GM19238 (cell line): ENCODE results near the gene ELF2.
"Not testable (repeated sequence)": the region's sequence is repeated elsewhere in the genome, so short reads cannot be mapped to it uniquely, and the experiment has no call there.

Experiments used
- DNase-seq: peaks from one replicate; pipeline ENCODE4 v3.0.0; 2011; ENCODE audit warnings: low spot score; ENCODE audit not compliant: insufficient read length

Gene ELF2

DNA sequence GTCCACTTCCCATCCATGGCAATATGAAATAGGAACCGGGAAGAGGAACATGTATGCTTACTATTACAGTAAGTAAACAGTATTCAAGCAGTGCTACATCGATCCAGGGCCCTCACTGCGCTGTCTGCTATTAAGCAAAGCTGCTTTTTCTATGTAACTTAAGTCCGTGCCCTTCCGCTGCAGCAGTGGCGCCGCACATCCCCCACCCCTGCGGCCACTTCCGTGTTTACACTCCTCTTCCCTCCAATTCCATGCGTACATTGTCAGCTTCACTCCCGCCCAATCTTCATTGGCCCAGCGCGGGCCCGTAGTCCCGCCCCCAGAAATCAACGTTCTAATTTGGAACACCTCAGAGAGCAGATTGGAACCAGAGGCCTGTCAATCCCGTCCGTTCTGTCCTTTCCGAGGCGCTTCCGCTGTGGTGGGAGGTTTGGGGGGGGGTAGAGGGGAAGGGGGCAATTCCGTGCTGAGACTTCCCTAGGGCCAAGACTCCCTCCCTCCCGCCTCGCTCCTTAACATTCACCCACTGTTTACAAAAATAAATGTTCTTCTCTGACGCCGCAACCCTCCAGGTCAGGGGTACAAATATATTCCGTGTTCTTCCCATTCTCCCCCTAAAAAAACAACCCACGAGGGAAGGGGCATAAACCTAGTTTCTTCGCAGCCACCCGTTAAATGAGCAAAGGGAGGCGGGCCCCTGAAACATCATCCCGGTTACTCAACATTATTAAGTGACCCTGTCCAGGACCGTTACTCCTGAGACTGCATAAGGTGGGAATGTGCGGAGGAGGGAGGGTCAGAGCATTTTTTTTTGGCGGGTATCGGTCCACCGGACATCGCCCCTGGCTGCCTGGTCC is 94.0 kb downstream of the ELF2 start:
- peak; percentile 86 for DNase-seq

DNA sequence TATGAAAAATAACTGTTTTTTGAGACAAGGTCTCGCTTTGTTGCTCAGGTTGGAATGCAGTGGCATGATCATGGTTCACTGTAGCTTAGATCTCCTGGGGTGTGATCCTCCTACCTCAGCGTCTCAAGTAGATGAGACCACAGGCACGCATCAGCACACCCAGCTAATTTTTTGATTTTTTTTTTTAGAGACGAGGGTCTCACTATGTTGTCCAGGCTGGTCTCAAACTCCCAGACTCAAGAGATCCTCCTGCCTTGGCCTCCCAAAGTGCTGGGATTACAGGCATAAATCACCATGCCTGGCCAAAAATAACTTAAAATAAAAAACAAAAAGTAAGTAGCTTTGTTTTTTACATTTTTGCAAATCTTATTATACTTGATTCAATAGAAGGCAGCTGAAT is 98.1 kb downstream of the ELF2 start:
- DNase-seq: no peak

DNA sequence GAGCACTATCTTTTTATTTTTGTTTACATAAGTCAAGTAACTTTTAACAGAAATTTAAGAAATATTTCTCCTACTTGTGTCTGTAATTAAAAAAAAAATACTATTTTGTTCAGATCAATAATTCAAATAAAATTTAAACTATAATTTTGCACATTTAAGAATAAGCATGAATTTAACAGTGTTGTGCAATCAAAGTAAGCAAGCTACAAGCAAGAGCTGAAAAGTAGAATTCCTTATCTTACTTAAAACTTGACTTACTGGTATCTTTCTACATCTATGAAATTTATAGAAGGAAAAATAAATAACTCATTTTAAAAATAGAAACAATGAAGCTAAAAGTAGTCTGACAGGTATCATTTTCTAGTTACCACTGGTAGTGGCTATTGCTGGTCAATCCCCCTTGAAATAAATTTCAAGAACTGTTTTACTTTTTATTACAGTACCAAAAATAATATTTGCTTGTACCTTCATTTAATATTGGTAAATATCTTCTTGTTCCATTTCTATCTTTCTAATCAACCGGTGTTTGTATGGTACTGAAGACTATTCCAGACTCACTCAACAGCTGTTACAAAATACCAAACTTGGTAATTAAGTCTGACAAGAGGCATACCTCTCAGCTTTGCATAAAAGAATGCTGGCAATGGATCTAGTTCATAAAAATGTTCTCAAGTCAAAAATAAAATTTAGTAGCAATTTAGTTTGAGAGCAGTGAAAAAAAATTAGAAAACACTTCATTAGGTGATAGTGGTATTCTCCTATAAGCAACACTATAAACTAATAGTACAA is 99.3 kb downstream of the ELF2 start:
- DNase-seq: no peak

DNA sequence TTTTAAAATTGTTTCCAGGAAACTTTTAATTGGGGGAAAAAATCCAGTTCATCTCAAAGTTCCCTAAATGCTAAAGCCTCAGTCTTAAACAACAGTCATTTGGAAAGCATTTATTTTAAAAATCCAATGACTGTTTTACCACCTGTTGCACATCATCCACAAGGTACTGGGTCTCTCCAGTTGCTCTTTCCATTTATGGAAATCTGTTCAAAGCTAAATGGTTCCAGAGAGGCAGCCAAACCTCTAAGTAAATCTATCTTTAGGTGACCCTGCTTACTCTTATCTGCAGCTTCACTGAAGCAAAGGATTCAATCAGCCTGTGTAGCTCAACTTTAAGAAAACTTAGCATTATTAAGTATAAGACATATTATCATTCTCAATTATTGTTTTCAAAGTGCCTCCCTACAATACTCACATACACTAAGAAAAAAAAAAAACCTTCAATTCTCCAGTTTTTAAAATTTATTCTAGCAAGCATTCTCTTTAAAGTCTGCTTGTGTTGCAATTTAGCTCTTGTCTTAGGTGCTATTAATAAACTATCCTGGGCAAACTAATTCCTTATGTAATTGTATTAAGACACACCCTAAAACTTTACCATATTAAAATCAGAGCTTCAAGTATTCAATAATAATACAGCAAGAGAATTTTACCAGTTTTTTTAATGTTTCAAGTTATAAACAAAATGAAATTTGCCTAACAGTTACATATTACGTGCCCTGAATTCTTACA is 100.8 kb downstream of the ELF2 start:
- no peak for DNase-seq

DNA sequence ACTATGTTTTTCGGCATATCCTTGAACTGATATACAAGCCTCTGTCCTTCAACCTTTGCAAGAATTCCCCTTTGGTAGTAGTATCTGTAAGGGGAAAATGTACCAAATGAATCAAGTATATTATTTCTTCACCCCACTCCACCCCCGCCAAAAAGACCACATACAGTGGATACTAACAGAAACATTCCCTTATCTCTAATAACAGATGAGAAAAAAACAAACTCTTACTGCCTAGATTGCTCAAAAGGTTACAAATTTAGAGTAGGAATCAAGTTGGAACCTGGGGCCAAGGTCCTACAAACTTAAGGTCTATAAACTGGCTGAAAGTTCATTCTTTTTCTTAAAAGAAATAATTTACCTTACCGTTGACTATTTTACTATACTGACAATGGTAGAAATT is 116.4 kb downstream of the ELF2 start:
- no peak for DNase-seq

DNA sequence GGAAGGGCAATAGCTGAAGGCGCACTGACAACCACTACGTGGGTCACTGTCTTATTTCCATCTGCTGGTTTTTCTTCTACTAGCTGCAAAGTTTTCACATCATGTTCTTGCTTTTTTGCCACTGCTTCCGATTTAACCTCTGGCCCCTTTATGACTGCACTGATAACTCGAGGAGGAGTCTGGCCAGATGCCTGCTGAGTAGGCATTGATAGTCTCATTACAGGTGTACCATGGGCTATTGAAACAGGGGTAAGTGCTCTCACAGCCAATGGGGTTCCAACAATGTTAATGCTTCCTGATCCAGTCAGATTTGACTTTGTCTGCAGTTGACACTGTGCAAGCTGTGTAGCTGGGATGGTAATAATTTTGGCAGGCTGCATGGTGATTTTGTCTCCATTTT is 118.0 kb downstream of the ELF2 start:
- not testable (repeated sequence) for DNase-seq

DNA sequence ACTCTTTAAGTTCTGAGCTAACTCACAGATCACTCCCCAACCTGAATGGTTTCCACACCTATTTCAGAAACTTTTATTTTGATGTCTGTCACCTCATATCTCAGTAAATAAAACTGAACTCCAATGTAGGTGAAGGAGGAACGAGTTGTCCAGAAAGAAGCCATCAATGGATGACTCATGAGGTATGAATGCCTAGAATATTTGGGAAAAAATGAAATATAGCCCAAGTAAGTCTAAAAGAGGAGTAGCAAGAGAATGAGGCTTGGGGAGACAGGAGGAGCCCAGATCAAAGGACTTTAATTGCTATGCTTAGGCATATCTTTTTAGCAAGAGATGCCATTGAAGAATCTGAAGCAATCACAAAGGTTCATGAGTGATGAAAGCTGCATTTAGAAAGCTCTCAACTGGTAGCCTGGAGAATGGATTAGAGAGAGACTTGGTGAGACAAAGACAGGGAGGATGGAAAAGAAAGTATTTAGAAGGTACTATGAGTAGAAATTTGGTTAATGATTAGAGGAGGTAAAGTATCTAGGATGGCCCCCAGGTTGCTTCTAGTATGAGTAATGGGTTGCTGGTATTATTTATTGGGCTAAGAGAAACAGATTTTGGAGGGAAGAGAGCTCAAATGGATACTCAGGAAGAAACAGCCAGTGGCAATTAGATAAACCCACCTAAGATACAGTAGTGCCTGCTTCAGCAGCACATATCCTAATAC is 122.1 kb downstream of the ELF2 start:
- DNase-seq: no peak

DNA sequence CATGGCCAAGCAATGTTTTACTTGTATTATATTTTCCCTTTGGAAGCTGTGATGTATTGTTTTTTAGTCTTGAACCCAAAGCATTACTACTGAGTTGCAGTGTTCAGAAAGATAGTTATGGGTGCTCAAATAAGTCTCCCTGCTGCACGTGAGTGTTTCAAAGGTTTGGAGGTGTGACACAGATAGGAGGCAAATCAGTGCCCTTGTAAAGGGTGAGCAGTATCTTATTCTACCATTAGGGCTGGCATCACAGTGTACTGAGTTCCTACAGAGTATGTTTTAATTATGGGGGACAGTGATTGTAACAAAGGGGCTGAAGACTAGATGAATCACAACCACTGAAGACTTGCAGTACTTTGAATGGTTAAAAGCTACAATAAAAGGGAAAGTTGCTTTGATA is 123.1 kb downstream of the ELF2 start:
- no peak for DNase-seq

DNA sequence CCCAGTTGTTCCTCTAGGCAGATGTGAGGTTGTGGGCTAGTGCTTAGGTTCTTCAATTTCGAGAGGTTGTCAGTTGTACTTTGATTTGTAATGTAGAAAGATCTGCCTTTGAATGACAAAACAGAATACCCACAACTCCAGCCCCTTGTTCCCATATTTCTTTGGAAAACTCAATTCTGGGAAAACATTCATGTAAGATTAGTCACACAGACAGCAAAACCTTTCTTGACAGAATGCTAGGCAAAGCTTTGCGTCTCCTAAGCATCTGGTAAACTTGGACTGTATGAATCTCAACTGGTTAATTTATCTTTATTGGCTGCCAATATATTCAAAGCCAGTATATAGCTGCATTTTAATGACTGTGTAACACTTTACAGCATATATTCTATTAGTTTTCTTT is 126.6 kb downstream of the ELF2 start:
- DNase-seq: no peak

DNA sequence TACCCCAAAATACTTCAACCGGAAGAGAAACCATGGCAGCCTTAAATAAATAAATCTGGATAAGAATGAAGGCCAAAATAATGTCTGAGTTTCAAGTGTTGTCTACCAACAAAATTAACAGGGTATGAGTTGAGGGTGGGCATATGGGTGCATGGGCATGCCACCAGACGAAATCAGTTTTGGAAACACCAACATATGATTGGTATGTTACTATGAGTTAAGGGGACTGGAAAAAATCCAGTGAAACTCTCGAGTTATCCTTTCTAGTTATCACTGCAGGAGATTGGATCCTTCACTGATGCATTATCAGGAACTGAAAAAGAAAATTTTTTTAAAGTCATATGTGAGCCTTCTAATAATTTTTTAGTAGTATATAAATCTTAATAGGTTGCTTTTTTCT is 129.0 kb downstream of the ELF2 start:
- no peak for DNase-seq

DNA sequence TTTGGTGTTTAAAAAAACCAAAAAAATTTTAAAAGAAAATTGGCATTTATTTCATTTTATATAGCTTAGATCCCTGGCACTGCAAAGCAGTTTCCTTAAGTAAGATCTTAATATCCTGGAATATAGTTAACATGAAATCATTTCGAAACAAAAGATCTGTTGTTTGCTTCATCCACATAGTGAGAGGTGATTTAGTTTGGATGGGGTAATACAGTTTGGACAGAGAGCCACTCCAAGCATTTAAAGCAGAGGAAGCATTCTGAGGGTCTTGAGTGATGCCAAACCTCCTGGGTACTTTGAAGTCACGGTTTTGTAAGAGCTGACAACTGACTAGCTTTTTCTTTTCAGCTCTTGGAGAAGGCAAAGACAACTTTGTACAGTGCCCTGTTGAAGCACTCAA is 132.7 kb downstream of the ELF2 start:
- no peak for DNase-seq

DNA sequence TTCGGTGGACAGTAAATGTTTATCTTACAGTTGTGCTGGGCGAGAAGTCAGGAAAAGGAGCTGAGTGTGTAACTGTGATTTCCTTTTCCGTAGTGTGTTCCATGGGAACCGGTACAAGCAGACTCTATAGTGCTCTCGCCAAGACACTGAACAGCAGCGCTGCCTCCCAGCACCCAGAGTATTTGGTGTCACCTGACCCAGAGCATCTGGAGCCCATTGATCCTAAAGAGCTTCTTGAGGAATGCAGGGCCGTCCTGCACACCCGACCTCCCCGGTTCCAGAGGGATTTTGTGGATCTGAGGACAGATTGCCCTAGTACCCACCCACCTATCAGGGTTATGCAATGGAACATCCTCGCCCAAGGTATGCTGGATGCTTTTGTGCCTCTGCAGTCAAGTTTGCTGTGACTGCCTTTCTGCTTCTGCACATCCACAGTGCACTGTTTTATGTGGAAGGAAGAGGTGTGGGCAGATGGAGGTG is 134.0 kb downstream of the ELF2 start:
- DNase-seq: no peak

DNA sequence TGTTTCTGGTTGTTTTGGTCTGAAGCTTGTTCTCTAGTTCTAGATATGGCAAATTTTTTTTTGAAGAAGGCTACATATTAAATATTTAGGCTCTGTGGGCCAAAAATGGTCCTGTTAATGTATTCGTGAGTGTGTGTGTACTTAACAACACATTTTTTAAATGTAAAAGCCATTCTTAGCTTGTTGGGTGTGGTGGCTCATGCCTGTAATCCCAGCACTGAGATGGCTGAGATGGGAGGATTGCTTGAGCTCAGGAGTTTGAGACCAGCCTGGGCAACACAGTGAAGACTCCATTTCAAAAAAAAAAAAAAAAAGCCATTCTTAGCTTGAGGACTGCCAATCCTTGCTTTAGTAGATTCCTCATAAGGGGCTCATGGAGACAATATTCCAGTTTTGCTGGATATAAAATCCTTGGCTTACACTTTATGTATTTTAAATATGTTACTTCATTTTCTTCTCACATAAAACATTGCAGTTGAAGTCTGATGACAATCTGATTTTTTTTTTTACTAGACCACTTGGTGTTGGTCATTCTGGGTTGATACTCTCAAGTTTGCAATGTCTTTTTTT is 138.1 kb downstream of the ELF2 start:
- no peak for DNase-seq

DNA sequence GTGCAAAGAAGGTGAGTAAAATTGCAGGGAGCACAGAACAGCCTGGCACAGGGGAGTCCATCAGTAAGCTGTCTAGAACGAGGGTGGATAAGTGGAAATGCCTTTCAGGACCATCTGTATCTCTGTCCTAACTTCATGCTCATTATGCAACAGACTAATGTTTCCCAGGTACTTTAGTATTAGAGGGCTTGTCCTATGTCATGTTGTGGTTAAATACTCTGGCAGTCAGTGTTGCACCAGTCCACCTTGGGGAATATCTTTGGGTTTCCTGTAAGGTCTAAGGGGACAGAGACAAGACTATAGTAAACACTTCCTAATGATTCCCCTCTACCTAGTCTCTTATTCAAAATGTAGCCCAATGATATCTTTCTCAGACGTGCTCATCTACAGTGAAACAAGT is 140.1 kb downstream of the ELF2 start:
- DNase-seq: no peak

DNA sequence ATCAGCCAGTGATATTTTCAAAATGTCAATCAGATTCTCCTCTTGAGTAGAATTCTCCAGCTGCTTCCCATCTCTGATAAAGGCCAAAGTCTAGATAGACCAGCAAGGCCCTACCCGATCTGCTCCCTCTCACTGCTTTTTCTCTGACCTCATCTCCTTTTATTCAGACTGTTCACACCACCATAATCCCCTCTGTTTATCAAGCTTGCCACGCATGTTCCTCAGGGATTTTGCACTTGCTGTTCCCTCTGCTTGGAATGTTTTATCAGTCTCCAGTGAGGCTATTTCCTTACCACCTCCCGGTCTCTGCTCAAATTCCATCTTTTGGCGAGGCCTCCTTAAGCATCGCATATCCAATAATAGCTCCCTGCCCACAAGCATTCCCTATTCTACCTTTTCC is 141.4 kb downstream of the ELF2 start:
- DNase-seq: no peak

DNA sequence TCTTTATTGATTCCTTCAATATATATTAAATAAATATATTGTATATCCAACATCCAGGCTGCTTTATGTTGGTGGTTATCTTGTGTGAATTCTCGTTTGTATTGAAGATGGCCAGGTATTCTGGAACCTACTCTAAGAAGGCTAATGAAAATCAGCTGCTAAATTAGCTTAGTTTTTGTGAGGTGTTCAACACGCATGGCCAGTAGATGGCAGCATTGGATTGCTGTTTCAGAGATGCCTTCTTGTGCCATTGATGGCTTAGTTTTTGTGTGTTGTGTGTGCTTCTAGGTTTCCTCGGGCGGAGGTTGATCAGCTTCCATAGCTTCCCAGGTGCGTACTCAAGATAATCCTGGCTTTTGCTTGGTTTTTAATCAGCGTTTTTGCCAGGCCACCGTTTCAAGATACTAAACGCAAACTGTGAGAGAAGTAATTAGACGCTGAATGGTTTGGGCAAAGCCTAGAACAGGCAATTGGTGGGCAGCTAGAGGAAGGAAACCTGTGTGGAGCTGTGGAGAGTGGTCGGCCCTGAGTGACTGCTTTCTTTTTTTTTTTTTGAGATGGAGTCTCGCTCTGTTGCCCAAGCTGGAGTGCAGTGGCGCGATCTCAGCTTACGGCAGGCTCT is 146.3 kb downstream of the ELF2 start:
- peak; percentile 59 for DNase-seq

DNA sequence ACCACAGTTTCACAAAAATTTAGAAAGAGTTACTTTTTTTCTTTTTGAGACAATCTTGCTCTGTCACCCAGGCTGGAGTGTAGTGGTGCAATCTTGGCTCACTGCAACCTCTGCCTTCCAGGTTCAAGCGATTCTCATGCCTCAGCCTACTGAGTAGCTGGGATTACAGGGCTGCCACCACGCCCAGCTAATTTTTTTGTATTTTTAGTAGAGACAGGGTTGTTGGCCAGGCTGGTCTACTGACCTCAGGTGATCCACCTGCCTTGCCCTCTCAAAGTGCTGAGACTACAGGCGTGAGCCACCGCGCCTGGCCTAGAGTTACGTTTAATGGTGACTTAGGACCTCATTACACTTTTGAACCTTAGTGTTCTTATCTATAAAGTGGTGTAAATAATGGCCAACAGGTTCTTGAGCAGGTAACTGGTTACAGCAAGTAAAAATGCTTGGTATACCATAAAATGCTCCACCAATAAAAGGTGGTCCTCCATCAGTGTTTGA is 147.1 kb downstream of the ELF2 start:
- not testable (repeated sequence) for DNase-seq

DNA sequence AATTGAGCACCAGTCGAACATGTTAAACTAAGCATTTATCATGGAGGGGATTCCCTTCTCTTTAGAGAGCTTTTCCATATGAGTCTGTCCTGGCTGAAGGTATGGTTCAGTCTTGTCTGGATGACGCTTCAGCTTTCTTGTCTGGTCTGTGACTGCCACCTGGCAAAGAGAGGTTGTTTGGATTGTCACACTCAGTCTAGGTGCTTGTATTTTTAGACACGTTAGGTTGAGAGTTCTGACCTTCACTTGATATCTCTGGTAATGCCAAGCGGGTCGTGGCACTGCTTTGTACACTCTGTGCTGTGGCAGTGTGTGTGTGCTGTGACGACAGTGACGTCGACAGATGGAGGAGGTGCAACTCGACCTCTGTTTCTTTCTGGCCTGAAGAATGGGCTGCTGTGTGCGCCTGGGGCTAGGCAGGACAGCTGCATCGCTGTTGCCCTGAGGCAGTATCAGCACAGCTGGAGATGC is 148.8 kb downstream of the ELF2 start:
- no peak for DNase-seq

DNA sequence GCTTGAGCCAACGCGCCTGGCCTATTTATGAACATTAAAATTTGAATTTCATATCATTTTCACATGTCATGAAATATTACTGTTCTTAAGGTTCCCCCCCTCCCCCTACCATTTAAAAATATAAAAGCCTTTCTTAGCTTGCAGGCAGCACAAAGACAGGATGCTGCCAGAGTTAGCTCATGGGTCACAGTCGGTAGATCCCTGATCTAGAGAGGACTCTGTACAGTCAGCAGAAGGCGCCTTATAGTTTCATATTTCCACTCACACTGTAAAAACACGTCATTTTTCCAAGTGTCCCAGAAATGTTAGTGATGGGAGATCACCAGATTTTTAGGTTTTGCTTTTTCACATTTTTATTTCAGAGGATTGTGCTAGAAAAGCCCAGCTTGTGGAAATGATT is 149.2 kb downstream of the ELF2 start:
- no peak for DNase-seq

DNA sequence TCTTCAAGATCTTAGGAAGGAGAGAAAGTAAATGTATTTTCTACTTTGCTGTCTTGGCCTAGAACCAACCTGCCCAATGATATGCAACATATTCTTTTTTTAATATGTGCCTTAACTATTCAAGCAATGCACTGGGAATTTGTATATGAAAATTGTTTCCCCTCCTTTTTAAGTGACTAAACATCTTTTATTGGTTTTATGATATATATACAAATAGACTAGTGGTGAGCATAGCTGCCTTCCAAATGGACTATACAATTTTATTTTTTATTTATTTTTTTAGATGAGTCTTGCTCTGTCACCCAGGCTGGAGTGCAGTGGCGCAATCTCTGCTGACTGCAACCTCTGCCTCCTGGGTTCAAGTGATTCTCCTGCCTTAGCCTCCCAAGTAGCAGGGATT is 151.2 kb downstream of the ELF2 start:
- DNase-seq: no peak
